ENCODE data around the gene MED14.
A peak's percentile ranks its signal among the peaks of the same experiment; 100 is the strongest.

Gene MED14

GRCh38 chrX:40778861-40779575 lies 43.7 kb upstream of the MED14 start:
- no peak for TF ChIP-seq OSR1 (CRISPR knock-in tag; IDR thresholded peaks at IDR 0.05)
- no peak for TF ChIP-seq POU6F1 (CRISPR knock-in tag; IDR thresholded peaks at IDR 0.05; ENCODE audit: borderline replicate concordance, low read depth)
- no peak for TF ChIP-seq CREB5 (CRISPR knock-in tag; IDR thresholded peaks at IDR 0.05; ENCODE audit: low read depth)
- no peak for TF ChIP-seq ZNF565 (CRISPR knock-in tag; conservative IDR thresholded peaks at IDR 0.05; ENCODE audit: low read depth)
- no peak for TF ChIP-seq TCF4 (CRISPR knock-in tag; IDR thresholded peaks at IDR 0.05; ENCODE audit: borderline replicate concordance)
- no peak for TF ChIP-seq ZFP30 (CRISPR knock-in tag; IDR thresholded peaks at IDR 0.05)
- TF ChIP-seq PPARA (CRISPR knock-in tag; IDR thresholded peaks at IDR 0.05; ENCODE audit: borderline replicate concordance) = no peak
- no peak for TF ChIP-seq ZNF70 (CRISPR knock-in tag; IDR thresholded peaks at IDR 0.05)
- no peak for TF ChIP-seq BACH2 (CRISPR knock-in tag; IDR thresholded peaks at IDR 0.05; ENCODE audit: borderline replicate concordance)
- TF ChIP-seq GLIS3 (CRISPR knock-in tag; IDR thresholded peaks at IDR 0.05) = no peak
- TF ChIP-seq ZFP3 (CRISPR knock-in tag; IDR thresholded peaks at IDR 0.05) = no peak
- no peak for ATAC-seq

GRCh38 chrX:40773809-40774208 lies 38.5 kb upstream of the MED14 start:
- TF ChIP-seq ZFP30 (CRISPR knock-in tag; IDR thresholded peaks at IDR 0.05) (no peak), ZFP3 (CRISPR knock-in tag; IDR thresholded peaks at IDR 0.05) (no peak), CSDC2 (CRISPR knock-in tag; IDR thresholded peaks at IDR 0.05) (no peak), CREB5 (CRISPR knock-in tag; IDR thresholded peaks at IDR 0.05; ENCODE audit: low read depth) (no peak), TOX (CRISPR knock-in tag; IDR thresholded peaks at IDR 0.05; ENCODE audit: borderline replicate concordance) (no peak), TSHZ2 (CRISPR knock-in tag; IDR thresholded peaks at IDR 0.05) (no peak), ZNF70 (CRISPR knock-in tag; IDR thresholded peaks at IDR 0.05) (no peak), ZNF565 (CRISPR knock-in tag; conservative IDR thresholded peaks at IDR 0.05; ENCODE audit: low read depth) (no peak), BACH2 (CRISPR knock-in tag; IDR thresholded peaks at IDR 0.05; ENCODE audit: borderline replicate concordance) (no peak)
- peak; percentile 74 for ATAC-seq

- ATAC-seq = no peak
- TF ChIP-seq CSDC2 (CRISPR knock-in tag; IDR thresholded peaks at IDR 0.05) = no peak
- TF ChIP-seq TCF4 (CRISPR knock-in tag; IDR thresholded peaks at IDR 0.05; ENCODE audit: borderline replicate concordance) = no peak
- TF ChIP-seq ZNF565 (CRISPR knock-in tag; conservative IDR thresholded peaks at IDR 0.05; ENCODE audit: low read depth) = no peak
- TF ChIP-seq SNAI2 (CRISPR knock-in tag; IDR thresholded peaks at IDR 0.05) = no peak
These were observed 37.8 kb upstream of the MED14 start for GRCh38 chrX:40773188-40773587.

GRCh38 chrX:40772290-40772689 lies 36.9 kb upstream of the MED14 start:
- TF ChIP-seq RARB (CRISPR knock-in tag; IDR thresholded peaks at IDR 0.05) (no peak), ZFP30 (CRISPR knock-in tag; IDR thresholded peaks at IDR 0.05) (no peak)
- ATAC-seq = no peak

- TF ChIP-seq ZNF70 (CRISPR knock-in tag; IDR thresholded peaks at IDR 0.05) (no peak), POU6F1 (CRISPR knock-in tag; IDR thresholded peaks at IDR 0.05; ENCODE audit: borderline replicate concordance, low read depth) (no peak), CREB5 (CRISPR knock-in tag; IDR thresholded peaks at IDR 0.05; ENCODE audit: low read depth) (no peak), CSDC2 (CRISPR knock-in tag; IDR thresholded peaks at IDR 0.05) (no peak)
These were observed 26.4 kb upstream of the MED14 start for GRCh38 chrX:40761762-40762161.

More at GRCh38 chrX:40761762-40762161, 26.4 kb upstream of the MED14 start:
- no peak for ATAC-seq
